NCI-H128 (cell line): Measurements from ENCODE around the gene BMPR1A.
"Not testable (repeated sequence)": the region's sequence is repeated elsewhere in the genome, so short reads cannot be mapped to it uniquely, and the experiment has no call there.

ENCODE experiments used
- DNase-seq: peaks from one replicate; lab custom pipeline; 2025; ENCODE audit not compliant: unreplicated experiment; lab: John Stamatoyannopoulos, UW

BMPR1A gene

DNA sequence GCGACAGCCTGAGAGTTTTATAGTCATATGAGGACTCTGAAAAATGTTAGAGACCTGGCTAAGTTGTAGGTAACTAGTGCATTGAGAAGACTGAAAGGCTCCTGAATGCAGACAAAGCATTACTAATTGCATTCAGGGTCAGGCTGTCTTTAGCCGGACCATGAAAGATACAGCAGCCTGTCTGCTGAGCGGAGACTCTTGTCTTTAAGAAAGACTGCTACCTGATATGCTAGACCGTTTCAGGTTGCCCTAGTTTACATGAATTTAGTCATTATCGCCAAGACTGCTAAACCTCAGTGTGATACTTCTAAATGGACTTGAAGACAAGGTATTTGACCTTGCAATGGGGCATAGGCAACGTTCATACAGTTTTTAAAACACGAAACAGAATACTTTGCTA is 81.2 kb downstream of the BMPR1A start:
- no peak for DNase-seq

DNA sequence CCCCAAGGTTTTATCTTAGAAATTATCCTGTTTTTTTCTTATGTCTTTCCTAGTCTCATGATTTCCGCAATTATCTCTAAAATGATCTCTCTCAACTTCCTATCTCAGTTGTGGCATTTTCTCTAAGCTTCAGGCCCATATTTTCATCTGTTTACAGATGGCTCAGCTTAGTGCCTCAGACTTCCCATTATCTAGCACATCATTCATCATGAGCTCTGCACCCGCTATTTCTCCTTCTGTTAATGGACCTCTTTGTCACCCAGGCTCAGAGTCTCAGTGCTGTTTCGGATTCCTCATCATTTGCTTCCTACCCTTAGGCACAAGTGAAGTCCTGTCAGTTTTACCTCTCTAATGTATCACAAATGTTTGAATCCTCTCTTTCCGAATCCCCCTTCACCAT is 84.1 kb downstream of the BMPR1A start:
- no peak for DNase-seq

DNA sequence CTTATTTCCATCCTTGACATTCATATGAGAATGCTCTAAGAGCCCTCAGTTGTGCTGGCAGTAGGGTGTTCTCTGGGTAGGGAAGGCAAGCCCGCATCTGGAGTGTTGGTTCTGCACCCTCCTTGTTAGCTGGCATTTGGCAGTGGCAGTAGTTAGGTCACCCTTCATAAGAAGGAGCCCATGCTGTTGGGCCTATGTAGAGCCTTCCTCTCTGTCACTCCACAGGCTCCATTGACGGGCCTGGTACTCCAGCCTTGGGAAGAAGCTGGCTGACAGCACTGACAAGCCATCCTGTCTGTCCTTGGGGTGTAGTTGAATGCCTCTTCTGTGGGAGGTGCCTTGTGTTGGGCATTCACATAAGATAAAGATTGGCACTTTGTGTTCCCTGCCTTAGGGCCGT is 89.7 kb downstream of the BMPR1A start:
- no peak for DNase-seq

DNA sequence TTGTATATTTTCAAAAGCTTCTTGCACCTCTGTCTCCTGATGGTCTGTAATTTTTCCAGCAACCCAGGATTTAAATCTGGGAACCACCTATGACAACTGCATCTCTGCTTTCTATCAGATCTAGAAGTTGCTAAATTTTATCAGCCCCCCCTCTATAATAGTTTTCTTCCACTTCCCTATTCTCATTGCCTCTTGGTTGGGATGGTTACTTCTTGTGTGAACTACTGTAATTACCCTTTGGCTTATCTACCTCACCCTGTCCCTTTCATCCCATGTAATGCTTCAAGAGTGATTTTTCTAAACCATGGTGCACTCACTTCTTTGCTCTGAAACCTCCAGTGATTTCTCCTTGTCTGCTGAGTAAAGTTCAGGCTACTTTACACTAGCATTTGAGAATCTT is 92.3 kb downstream of the BMPR1A start:
- no peak for DNase-seq

DNA sequence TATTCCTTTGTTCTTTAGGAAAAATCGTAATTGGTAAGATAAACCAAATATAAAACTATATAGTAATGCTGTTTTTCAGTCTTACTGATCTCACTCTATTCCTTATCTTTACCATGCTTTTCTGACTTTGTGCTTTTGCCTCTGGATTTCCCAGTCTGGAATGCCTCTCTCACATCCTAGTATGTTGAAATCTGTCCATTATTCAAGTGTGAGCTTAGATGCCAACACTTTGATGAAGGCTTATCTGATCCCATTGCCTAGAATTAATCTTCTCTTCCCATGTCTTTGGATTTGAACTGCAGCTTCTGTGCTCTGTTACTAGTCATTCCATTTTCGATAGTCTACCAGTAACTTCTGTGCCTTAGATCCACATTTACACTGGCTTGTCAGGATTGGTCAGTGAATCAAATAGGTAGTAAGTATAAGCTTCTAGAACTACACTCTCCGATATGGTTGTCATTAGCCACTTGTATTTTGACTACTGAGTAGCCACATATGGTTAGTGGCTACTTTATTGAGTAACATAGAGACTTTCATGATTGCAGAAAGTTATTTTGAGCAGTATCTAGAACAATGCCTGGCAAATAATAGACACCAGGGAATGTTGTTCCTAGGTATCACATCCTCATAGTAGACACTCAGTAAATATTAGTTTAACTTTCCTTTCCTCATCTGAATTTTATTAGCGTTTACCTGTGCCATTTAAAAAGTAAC is 92.9 kb downstream of the BMPR1A start:
- DNase-seq, result no peak

DNA sequence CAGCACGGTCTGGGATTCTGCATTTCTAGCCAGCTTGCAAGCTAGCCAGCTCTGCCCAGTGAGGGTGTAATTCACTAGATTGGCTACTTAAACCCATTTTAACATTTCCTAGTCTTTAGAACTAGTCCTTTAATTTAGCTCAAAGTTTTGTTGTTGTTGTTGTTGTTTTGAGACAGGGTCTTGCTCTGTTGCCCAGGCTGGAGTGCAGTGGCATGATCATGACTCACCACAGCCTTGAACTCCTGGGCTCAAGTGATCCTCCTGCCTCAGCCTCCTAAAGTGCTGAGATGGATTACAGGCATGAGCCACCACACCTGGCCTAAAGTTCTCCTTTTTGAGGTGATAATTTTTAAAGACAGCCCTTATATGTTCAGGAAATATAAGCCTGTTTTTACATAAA is 94.1 kb downstream of the BMPR1A start:
- DNase-seq, result no peak

DNA sequence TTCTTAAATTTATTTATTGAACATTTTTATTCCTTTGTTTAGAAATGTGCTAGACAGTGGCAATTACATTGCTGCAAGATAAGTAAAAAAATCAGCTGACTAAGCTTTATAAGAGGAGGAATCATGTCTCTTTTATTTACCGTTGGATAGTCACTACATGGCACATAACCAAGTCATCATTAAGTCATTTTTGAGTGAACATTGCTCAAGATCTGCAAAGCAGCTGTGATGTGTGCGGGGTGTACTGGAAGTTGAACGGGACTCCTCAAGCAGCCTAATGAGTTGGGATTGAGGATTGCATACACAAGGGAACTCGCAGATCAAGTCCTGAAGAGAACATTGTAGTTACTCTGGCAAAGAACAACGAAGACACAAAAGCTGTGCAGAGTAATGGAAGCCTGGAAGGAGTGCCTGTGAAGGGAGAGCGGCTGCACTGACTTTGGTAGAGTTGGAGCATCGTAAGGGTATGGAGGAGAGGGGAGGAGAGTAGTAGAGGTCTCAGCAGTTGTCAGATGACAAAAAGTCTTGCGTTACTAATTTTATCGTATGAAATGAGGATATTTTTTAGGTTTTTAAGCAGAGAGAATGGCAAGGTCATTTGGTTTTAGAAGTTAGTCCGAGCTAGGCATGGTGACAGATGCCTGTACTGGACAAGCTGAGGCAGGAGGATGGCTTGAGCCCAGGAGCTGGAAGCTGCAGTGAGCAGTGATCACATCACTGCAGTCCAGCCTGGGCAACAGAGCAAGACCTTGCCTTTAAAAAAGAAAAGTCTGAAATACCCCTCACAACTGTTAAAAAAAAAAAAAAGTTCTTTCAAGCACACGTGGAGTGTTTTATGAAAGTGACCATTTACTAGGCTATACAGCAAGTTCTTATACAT is 95.1 kb downstream of the BMPR1A start:
- DNase-seq, result no peak

DNA sequence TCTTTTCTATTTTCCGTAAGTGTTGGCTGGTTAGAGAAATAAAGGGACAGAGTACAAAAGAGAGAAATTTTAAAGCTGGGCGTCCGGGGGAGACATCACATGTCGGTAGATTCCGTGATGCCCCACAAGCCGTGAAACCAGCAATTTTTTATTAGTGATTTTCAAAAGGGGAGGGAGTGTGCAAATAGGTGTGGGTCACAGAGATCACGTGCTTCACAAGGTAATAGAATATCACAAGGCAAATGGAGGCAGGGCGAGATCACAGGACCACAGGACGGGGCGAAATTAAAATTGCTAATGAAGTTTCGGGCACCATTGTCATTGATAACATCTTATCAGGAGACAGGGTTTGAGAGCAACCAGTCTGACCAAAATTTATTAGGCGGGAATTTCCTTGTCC is 97.2 kb downstream of the BMPR1A start:
- DNase-seq, result not testable (repeated sequence)

DNA sequence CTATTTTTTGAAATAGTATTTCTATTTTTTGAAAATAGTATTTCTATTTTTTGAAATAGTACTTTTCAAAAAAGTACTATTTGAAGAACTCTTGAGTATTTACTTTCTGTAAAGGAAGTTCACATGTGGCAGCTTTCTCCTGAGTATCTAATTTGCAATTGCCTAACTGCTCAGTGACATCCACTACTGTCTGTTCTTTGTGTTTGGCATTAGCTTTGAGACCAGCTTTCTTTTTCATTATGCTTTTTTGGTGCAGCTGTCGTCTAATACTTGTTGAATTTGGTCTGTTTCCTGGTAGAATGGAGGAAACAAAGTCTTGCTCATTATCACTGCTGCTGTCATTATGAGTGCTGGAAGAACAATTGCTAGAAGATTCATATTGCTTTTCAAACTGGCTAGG is 99.1 kb downstream of the BMPR1A start:
- no peak for DNase-seq

DNA sequence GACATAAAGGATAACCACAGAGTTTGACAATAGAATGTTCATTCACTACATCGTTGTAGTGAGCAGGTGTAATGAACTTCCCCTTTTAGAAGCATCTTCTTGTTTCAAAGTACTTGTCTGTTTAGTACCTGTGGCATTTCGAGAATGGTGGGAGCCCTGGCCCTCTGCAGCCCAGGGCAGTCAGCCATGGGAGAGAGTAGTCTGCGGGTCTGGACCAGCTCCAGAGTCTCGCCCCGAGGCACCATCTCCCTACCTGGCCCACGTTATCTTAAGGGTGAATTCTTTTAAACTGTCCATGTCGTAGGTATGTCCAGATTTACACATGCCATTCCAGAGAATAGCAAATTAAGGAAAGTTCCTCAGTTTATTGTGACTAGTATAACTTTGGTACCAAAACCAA is 99.7 kb downstream of the BMPR1A start:
- no peak for DNase-seq

DNA sequence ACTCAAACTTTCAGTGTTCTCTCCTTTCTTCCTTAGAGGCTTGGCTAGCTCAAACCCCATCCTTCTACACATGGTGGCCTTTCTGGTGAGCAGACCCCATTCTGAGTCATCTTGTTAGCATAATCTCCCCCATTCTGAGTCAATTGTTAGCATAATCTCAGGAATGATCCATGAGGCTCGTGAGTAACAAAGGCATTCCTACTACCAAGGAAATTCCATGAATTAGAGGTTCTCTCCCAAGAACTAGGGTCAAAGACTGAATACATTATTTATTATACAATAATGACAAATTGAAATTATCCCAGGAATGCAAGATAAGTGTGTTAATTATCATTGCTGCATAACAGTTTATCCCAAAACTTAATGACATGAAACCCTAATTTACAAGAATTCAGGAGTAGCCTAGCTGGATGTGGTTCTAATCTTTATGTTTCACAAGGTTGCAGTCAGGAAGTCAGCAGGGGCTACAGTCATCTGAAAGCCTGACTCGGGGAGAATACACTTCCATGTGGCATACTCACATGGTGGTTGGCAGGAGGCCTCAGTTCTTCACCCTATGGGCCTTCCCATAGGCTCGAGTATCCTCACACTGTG is 100.8 kb downstream of the BMPR1A start:
- DNase-seq, result no peak

DNA sequence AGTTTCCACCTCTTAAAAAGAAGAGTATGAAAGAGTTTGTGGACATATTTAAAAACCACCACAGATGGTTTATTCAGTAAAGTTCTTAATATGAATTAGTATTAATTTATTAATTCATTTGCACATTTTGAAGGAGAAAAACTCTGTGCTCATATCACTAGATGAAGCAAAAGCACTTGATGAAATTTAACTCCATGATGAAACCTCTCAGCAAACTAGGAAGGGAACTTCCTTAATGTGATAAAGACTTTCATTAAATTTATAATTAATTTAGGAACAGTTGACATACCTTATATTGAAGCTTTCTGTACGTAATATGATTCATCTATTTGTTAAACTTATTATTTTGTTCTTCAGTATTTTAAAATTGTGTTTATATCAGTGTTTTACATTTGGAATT is 101.6 kb downstream of the BMPR1A start:
- no peak for DNase-seq

DNA sequence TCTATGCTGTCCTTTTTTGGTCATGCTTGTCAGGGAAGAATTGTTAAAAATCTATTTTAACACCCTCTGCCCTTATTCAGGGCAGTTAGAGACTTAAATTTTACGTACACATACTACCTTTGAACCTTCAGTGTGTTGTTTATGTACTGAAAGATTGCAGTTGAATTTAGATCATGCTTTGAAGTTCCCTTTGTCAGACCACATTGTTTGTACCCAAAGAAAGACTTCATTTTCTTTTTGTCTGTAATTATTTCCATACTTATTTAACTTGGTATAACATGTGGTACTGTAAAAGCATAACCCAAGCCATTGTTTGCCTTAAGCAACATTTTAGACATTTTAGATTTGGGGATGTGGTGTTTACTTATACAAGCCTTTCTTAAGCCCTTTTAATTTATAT is 104.9 kb downstream of the BMPR1A start:
- no peak for DNase-seq

DNA sequence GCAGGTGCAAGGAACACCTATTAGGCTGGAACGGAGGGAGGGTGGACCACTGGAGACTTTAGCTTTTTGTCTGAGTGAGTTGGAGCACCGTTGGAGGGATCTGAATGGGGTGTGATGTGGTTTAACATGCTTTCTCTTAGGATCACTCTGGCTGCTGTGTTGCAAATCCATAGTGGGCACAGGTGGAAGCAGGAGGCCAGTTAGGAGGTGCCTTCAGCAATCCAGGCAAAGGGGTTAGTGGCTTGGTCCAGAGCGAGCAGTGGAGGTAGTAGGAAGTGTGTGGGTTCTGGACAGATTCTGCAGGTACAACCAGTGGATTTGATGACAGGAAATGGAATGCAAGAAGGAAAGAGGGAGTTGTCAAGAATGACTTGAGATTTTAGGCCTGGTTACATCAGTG is 106.0 kb downstream of the BMPR1A start:
- DNase-seq, result no peak

DNA sequence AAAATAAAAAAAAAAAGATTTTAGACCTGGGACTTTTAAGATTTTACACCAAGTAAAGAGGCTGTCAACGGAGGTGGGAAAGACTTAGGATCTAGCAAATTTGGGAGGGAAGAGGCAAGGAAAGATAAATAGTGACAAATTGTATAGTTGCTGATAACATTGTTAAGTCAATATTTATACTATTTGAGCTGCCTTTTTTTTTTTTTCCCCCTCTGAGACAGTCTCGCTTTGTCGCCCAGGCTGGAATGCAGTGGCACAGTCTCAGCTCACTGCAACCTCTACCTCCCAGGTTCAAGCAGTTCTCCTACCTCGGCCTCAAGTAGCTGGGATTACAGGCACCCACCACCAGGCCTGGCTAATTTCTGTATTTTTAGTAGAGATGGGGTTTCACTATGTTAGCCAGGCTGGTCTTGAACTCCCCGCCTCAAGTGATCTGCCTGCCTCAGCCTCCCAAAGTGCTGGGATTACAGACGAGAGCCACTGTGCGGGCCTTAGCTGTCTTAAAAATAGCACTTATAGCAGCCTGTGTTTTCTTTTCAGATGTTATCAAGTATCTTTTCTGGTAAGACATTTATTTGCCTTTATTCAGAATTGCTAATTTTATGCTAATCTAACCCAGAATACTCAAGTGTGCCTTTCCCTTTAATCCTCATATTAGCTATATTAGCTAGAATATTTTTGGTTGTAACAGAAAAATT is 106.5 kb downstream of the BMPR1A start:
- no peak for DNase-seq

DNA sequence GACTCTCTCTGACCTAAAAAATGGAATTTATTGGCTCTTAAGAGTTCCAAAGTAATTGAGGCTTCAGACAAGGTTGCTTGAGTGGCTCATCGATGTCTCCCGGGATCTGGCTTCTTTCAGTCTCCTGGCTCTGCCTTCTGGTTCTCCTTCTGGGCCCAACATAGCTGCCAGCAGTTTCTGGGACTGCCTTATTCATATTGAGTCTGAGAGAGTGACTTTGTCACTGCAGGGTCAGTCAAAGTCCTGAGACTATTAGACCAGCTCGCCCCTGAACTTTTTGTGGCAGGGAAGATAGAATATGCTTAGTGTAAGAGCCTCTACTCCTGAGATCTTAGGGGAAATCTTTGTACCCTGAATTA is 107.0 kb downstream of the BMPR1A start:
- DNase-seq, result no peak

DNA sequence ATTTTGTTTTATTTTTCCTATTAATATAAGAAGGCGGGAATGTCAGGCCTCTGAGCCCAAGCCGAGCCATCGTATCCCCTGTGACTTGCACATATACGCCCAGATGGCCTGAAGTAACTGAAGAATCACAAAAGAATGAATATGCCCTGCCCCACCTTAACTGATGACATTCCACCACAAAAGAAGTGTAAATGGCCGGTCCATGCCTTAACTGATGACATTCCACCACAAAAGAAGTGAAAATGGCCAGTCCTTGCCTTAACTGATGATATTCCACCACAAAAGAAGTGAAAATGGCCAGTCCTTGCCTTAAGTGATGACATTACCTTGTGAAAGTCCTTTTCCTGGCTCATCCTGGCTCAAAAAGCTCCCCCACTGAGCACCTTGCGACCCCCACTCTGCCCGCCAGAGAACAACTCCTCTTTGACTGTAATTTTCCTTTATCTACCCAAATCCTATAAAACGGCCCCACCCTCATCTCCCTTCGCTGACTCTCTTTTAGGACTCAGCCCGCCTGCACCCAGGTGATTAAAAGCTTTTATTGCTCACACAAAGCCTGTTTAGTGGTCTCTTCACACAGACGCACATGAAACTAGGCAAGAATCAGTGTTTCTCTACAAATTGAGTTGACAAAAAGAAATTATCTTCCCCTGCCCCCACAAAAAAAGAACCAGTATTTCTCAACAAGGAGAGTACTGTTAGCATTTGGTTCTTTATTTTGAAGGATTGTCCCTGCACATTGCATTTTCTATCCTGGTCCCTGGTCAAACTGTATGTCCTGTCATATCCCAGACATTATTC is 108.8 kb downstream of the BMPR1A start:
- DNase-seq, result not testable (repeated sequence)

DNA sequence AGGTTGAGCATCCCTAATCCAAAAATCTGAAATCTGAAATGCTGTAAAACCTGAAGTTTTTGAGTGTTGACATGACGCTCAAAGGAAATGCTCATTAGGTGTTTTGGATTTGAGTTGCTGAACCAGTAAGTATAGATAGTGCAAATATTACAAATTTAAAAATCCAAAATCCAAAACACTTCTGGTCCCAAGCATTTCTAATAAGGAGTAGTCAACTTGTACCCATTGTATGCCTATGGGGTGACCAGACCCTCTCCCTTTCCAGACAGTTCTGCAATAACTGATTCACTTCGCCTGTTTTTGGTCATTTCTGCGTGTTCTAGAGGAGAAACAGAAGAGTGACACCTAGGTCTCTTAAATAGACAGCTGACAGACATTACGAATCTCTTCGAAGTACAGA is 110.7 kb downstream of the BMPR1A start:
- no peak for DNase-seq

DNA sequence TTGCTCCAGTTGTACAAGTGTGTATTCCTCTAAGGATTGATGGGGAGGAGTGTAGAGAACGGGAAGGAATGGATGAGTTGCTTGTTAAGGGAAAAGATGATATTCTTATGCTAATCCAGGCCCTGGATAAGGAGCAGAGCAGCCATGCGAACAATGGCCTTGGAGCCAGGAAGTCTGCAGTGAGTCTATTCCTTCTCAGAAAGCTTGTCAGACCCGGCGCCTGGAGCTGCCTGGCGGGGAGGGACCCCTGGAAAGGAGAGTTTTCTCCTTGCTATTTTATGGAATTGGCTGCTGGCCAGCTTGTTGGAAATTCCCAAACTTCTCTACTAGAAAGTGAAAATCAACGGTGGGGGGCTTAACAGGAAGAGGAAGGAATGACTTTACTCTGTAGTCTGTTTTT is 111.9 kb downstream of the BMPR1A start:
- no peak for DNase-seq

DNA sequence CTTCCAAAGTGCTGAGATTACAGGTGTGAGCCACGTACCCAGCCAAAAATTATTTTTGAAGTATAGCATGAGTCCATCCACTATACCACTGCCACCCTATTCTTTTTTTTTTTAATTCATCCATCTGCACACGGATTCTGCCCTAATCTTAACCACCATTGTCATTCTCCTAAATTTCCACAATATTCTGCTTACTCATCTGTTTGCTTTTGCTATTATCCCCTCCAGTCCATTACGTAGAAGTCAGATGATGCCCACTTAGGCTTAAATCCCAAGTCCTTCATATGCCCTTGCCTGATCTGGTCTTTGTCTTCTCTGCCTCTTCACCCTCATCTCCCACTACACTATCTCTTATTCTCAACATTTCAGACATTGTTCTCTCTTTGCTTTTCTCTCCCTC is 114.3 kb downstream of the BMPR1A start:
- no peak for DNase-seq
